GM12878 (cell line): ENCODE results near the gene EIF2S2.

Source experiments
- DPF2 ChIP-seq: fragments of 450-650 bp; IDR thresholded peaks from 2 replicates; pipeline ENCODE4 v1.6.1; 2017; ENCODE audit warnings: mild to moderate bottlenecking
- RFX5 ChIP-seq: IDR thresholded peaks from 2 replicates; pipeline ENCODE4 v1.6.1; 2011; ENCODE audit warnings: low read depth, low read length, improper control_type of control experiment
- ZBTB33 ChIP-seq: fragments of 450-650 bp; IDR thresholded peaks from 2 replicates; pipeline ENCODE4 v1.6.1; 2017; ENCODE audit warnings: mild to moderate bottlenecking
- TF ChIP-seq, protein P1 (sequence below): IDR thresholded peaks from 2 replicates; pipeline ENCODE4 v1.6.1; 2012; ENCODE audit warnings: mild to moderate bottlenecking, low read depth, low read length
- TF ChIP-seq, protein P2 (sequence below), 3 experiments: IDR thresholded peaks in 2 of 3; conservative IDR thresholded peaks in 1 of 3; 2 replicates each; pipeline ENCODE4 v1.5.1; 2011; ENCODE audit warnings: low read depth in 3 of 3, low read length in 3 of 3, mild to moderate bottlenecking in 3 of 3, control low read depth in 2 of 3, moderate library complexity in 2 of 3, inconsistent platforms in 1 of 3, mixed read lengths in 1 of 3; ENCODE audit not compliant: control insufficient read depth in 2 of 3, insufficient read depth in 1 of 3; ENCODE audit errors: extremely low read depth in 1 of 3

GRCh38 chr20:34143951-34144350, 31.9 kb upstream of the EIF2S2 start:
- no peak for TF ChIP-seq DPF2
- TF ChIP-seq, protein P1, sequence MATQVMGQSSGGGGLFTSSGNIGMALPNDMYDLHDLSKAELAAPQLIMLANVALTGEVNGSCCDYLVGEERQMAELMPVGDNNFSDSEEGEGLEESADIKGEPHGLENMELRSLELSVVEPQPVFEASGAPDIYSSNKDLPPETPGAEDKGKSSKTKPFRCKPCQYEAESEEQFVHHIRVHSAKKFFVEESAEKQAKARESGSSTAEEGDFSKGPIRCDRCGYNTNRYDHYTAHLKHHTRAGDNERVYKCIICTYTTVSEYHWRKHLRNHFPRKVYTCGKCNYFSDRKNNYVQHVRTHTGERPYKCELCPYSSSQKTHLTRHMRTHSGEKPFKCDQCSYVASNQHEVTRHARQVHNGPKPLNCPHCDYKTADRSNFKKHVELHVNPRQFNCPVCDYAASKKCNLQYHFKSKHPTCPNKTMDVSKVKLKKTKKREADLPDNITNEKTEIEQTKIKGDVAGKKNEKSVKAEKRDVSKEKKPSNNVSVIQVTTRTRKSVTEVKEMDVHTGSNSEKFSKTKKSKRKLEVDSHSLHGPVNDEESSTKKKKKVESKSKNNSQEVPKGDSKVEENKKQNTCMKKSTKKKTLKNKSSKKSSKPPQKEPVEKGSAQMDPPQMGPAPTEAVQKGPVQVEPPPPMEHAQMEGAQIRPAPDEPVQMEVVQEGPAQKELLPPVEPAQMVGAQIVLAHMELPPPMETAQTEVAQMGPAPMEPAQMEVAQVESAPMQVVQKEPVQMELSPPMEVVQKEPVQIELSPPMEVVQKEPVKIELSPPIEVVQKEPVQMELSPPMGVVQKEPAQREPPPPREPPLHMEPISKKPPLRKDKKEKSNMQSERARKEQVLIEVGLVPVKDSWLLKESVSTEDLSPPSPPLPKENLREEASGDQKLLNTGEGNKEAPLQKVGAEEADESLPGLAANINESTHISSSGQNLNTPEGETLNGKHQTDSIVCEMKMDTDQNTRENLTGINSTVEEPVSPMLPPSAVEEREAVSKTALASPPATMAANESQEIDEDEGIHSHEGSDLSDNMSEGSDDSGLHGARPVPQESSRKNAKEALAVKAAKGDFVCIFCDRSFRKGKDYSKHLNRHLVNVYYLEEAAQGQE, result no peak
- no peak for TF ChIP-seq ZBTB33
- TF ChIP-seq, protein P2, sequence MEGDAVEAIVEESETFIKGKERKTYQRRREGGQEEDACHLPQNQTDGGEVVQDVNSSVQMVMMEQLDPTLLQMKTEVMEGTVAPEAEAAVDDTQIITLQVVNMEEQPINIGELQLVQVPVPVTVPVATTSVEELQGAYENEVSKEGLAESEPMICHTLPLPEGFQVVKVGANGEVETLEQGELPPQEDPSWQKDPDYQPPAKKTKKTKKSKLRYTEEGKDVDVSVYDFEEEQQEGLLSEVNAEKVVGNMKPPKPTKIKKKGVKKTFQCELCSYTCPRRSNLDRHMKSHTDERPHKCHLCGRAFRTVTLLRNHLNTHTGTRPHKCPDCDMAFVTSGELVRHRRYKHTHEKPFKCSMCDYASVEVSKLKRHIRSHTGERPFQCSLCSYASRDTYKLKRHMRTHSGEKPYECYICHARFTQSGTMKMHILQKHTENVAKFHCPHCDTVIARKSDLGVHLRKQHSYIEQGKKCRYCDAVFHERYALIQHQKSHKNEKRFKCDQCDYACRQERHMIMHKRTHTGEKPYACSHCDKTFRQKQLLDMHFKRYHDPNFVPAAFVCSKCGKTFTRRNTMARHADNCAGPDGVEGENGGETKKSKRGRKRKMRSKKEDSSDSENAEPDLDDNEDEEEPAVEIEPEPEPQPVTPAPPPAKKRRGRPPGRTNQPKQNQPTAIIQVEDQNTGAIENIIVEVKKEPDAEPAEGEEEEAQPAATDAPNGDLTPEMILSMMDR (IDR thresholded peaks at IDR 0.05 in 2 of 3, conservative IDR thresholded peaks at IDR 0.05 in 1 of 3; ENCODE audit: control insufficient read depth in 2 of 3, extremely low read depth in 1 of 3, insufficient read depth in 1 of 3, low read depth in 3 of 3, low read length in 3 of 3), result no peak
- no peak for TF ChIP-seq RFX5
